ENCODE measurements around the gene ATXN1.
A peak's percentile ranks its signal among the peaks of the same experiment; 100 is the strongest.

- peak; percentile 11 to 74 (median 68) for TF ChIP-seq CTCF (optimal IDR thresholded peaks at IDR 0.05 in 1 of 3, IDR thresholded peaks at IDR 0.05 in 1 of 3, conservative IDR thresholded peaks at IDR 0.05 in 1 of 3; ENCODE audit: extremely low read depth in 1 of 3, insufficient read depth in 2 of 3, low read length in 3 of 3)
- no peak for TF ChIP-seq EZH2 (IDR thresholded peaks at IDR 0.05; ENCODE audit: low read length)
Measured at GRCh38 chr6:16316741-16317251, 444.5 kb downstream of the ATXN1 start.

Data from keratinocyte (primary cell).